Lower lobe of right lung (tissue), 2 donors: ENCODE measurements around the gene TRMU. TPM values are rescaled to one million over a fixed set of nuclear protein-coding genes. Genes with fewer than 3 reads are reported as not detected.
"Not testable (repeated sequence)": the region's sequence is repeated elsewhere in the genome, so short reads cannot be mapped to it uniquely, and the experiment has no call there.

Source experiments
- ATAC-seq, 2 donors: fragments of 200-7000 bp; cut with Tn5 transposase; one replicate each; pipeline ENCODE4 v1.9.1; 2020 to 2022; ENCODE audit warnings: mild to moderate bottlenecking in 2 of 2, moderate library complexity in 2 of 2
- DNase-seq: peaks from one replicate; pipeline ENCODE4 v3.0.0-alpha.2; 2020
- H3K27ac ChIP-seq: fragments of 200-600 bp; one replicate; pipeline ENCODE4 v1.8.0; 2022
- H3K27me3 ChIP-seq: fragments of 200-600 bp; one replicate; pipeline ENCODE4 v1.8.0; 2022; ENCODE audit warnings: low read depth
- H3K36me3 ChIP-seq: fragments of 200-600 bp; one replicate; pipeline ENCODE4 v1.8.0; 2022; ENCODE audit warnings: mild to moderate bottlenecking
- H3K4me1 ChIP-seq: fragments of 200-600 bp; one replicate; pipeline ENCODE4 v1.8.0; 2022
- H3K4me3 ChIP-seq: fragments of 200-600 bp; one replicate; pipeline ENCODE4 v1.8.0; 2022; ENCODE audit warnings: mild to moderate bottlenecking
- H3K9me3 ChIP-seq: fragments of 200-600 bp; one replicate; pipeline ENCODE4 v1.8.0; 2022
- intact Hi-C: fragments of 100-400 bp; cut with DNase I; formaldehyde crosslinking; loops from one replicate; pipeline ENCODE4 v1.11.0; 2022
- total RNA-seq: library from RNA; stranded (reverse); fragmentation: NEBNext Ultra II Directional; extraction: Animal tissue kit (Norgen Biotek cat#: 25700); gene quantifications from one replicate; pipeline ENCODE4 v1.2.1, GENCODE V29; 2021
- TF ChIP-seq, protein P1 (sequence below): fragments of 200-600 bp; IDR thresholded peaks from one replicate; pipeline ENCODE4 v1.8.0; 2022; ENCODE audit warnings: antibody characterized with exemption, mild to moderate bottlenecking
- donor health status: DM: no; HTN: yes; CAD: no; lungs with severe emphysema.

TRMU gene
- total RNA-seq, 1 donor from 2014 or later, result 33.5 TPM

DNA sequence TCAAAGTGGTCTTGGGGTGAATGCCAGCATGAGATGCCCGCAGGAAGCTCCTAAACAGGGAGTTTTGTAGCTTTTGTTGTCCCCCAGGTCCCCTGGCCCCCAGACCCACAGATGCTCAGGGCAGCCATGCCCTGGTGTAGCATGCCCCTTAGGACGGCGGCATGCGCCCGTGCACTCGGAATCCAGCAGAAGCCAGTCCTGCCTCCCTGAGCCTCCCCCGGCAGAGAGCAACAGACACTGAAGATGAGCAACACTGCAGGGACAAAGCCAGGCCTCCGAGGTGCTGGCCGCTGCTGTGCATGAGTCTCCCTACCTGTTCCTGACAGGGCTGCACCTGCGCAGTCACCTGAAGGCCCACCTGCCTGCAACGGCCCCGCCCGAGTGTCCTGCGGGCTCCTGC, 59.1 kb downstream of the TRMU start:
- Histone ChIP-seq H3K4me1 (no peaks in the 10 kb centered on the region), H3K36me3 (peaks cover 11% of the 10 kb centered on the region), H3K27me3 (no peaks in the 10 kb centered on the region), H3K9me3 (no peaks in the 10 kb centered on the region), H3K4me3 (no peak overlapping the region), H3K27ac (no peak overlapping the region)
- TF ChIP-seq, protein P1, sequence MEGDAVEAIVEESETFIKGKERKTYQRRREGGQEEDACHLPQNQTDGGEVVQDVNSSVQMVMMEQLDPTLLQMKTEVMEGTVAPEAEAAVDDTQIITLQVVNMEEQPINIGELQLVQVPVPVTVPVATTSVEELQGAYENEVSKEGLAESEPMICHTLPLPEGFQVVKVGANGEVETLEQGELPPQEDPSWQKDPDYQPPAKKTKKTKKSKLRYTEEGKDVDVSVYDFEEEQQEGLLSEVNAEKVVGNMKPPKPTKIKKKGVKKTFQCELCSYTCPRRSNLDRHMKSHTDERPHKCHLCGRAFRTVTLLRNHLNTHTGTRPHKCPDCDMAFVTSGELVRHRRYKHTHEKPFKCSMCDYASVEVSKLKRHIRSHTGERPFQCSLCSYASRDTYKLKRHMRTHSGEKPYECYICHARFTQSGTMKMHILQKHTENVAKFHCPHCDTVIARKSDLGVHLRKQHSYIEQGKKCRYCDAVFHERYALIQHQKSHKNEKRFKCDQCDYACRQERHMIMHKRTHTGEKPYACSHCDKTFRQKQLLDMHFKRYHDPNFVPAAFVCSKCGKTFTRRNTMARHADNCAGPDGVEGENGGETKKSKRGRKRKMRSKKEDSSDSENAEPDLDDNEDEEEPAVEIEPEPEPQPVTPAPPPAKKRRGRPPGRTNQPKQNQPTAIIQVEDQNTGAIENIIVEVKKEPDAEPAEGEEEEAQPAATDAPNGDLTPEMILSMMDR, result no peak
- no peak for ATAC-seq
- no peak for DNase-seq
- intact Hi-C loops, result no loop called here

DNA sequence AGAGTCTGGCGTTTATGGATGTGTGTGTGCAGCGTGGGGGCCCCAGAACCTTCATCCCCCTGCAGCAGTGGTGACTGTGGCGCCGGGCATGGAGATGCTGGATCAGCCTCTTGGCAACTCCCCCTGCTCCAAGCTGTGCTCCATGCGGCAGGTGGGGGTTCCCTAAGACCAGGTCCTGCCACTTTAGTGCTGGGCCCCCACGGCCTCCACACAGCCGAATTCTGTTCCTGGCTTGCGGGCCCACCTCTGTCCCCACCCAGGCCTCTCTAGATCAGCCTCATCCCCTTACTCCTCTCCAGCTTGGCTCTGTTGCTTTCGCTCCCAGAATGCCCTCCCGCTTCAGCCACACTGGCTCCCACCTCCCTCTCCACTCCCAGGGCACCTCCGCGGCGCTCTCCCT, 59.6 kb downstream of the TRMU start:
- TF ChIP-seq, protein P1, result no peak
- Histone ChIP-seq H3K27me3 (no peaks in the 10 kb centered on the region), H3K4me3 (no peak overlapping the region), H3K9me3 (no peaks in the 10 kb centered on the region), H3K27ac (no peak overlapping the region), H3K4me1 (no peaks in the 10 kb centered on the region), H3K36me3 (peaks cover 11% of the 10 kb centered on the region)
- DNase-seq (no peak), ATAC-seq (no peak)
- intact Hi-C loops, result no loop called here

DNA sequence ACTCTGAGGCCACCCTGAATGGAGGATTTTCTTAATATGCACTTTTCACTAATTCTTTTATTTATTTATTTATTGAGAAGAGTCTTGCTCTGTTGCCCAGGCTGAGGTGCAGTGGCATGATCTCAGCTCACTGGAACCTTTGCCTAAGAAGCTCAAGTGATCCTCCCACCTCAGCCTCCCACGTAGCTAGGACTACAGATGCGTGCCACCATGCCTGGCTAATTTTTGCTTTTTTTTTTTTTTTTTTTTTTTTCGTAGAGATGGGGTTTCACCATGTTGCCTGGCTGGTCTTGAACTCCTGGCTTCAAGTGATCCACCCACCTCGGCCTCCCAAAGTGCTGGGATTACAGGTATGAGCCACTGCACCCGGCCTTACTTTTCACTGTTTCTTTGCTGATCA, 61.5 kb downstream of the TRMU start:
- not testable (repeated sequence) for H3K27me3 ChIP-seq

DNA sequence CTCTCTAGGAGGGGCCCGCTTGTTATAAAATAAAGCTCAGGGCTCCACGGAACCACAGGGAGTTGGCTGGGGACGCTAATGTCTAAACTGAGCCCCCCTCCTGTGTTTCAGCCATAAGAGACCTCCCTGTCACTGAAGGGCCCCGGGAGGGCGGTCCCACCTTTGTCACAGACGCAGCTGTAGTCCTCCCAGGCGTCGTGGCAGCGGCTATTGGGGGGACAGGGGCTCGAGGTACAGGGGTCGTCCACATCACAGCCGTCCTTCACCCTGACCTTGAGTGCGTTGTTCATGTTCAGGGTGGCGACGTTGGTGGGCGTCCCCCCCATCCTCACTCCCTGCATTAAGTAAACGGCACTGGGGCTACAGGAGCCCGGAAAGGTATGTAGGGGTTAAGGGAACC, 62.0 kb downstream of the TRMU start:
- Histone ChIP-seq H3K4me1 (no peaks in the 10 kb centered on the region), H3K36me3 (peaks cover 11% of the 10 kb centered on the region), H3K27ac (no peak overlapping the region), H3K27me3 (no peaks in the 10 kb centered on the region), H3K9me3 (no peaks in the 10 kb centered on the region), H3K4me3 (no peak overlapping the region)
- ATAC-seq (no peak), DNase-seq (no peak)
- intact Hi-C loops, result no loop called here
- TF ChIP-seq, protein P1, result no peak

More for the DNA sequence above, 61.5 kb downstream of the TRMU start:
- peaks cover 11% of the 10 kb centered on the region for H3K36me3 ChIP-seq
- DNase-seq, H3K4me1 ChIP-seq, H3K4me3 ChIP-seq, H3K9me3 ChIP-seq, H3K27ac ChIP-seq, ATAC-seq, intact Hi-C loops: not testable (repeated sequence)

DNA sequence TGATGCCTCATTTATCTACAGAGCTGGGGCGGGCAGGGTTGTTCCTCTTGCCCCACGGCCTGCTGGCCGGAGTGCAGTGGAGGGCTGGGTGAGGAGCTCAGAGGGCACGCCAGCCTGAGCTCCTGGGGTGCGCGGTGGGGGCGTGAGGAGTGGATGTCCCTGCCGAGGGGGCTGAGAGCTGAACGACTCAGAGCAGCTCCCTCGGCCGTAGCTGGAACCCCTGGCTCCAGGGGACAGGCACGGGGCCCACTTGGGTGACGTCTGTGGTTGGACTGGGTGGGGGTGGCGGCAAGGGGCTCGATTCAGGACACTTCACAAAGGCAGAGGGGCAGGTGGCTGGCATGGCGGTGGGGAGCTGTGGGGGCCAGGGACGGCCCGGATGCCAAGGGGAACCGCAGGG, 62.4 kb downstream of the TRMU start:
- ATAC-seq, result no peak
- Histone ChIP-seq H3K4me3 (no peak overlapping the region), H3K27me3 (no peaks in the 10 kb centered on the region), H3K4me1 (no peaks in the 10 kb centered on the region), H3K27ac (no peak overlapping the region), H3K36me3 (peaks cover 10% of the 10 kb centered on the region), H3K9me3 (no peaks in the 10 kb centered on the region)
- no peak for DNase-seq
- TF ChIP-seq, protein P1, result no peak
- intact Hi-C loops, result no loop called here

DNA sequence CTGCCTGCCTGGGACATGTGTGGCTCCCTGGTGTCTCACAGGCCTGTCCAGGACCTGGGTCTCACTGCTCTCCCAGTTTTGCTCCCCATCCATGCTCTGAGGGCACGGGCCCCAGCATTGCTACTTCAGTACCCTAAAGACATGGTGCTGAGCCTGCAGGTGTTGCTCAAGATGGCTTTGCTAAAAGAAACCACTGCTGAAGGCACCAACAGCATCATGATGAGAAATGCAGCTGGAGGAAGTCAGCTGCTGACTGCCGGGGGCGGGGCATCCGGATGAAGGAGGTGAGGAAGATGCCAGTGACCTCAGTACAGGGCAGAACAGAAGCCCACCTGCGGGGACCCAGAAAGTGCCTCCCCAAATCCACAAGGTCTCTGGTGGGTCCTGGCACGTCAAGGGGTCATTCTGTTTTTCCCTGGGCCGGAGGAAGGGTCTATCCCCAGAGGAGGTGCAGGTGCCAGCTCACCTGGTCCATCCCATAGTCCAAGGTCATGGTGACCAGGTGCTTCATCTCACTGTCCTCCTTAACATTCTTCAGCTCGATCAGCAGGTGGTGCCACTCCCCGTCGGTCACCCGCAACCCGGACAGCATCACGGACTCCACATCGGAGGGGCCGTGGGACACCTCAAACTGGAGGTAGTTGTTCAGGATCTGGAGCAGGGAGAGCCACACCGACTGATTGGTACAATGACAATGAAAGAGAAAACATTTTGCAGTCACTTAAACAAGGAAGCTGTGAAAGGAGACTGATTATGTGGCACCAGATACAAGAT, 63.9 kb downstream of the TRMU start:
- Histone ChIP-seq H3K27me3 (no peaks in the 10 kb centered on the region), H3K36me3 (peaks cover 8% of the 10 kb centered on the region), H3K9me3 (no peaks in the 10 kb centered on the region), H3K27ac (no peak overlapping the region), H3K4me3 (no peak overlapping the region), H3K4me1 (no peaks in the 10 kb centered on the region)
- TF ChIP-seq, protein P1, result no peak
- ATAC-seq, result no peak
- intact Hi-C loops, result no loop called here
- DNase-seq, result no peak
